GM21360 (cell line): ENCODE data around the gene CAV3.
"Not testable (repeated sequence)": the region's sequence is repeated elsewhere in the genome, so short reads cannot be mapped to it uniquely, and the experiment has no call there.

Experiments used
- ATAC-seq: cut with Tn5 transposase; IDR thresholded peaks from one replicate; pipeline ENCODE4 v1.9.1; 2021; ENCODE audit warnings: mild to moderate bottlenecking, moderate library complexity; ENCODE audit not compliant: unreplicated experiment

Gene CAV3

DNA sequence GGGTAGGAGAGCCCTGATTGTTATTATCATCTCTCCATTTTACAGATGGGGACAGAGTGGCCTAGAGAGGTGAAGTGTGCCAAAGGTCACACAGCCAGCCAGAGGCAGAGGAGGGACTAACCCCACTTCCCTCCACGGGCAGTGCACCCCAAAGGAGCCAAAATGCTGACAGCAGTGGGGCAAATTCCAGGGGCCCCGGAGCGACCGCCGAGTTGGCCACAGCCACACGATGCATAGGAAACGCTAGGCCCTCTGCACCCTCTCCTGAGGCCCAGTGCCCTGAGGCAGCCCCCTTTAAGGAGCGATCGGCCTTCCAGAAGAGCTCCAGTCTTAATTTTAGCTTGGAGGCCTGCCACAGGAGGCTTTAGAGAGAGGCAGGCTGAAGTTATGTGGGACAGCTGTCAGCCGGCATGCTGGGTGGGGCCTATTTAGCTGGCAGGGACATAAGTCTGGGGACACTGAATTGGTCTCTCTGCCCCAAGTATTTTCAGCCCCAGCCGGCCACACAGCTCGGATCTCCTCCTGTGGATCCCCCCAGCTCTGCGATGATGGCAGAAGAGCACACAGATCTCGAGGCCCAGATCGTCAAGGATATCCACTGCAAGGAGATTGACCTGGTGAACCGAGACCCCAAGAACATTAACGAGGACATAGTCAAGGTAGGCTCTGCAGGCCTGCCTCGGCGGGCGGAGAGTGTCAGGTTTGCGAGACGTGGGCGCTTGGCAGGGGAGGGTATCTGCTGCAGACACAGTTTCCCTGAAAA, at the start of gene CAV3:
CAV3 (plus strand) TSS at position 471 of the 763 bp plus-strand sequence; CDS start at position 546, 75 bp downstream.
- ATAC-seq, result no peak

- ATAC-seq, result not testable (repeated sequence)
These were observed 48.6 kb upstream of the CAV3 start for GRCh38 chr3:8684992-8685391.

DNA sequence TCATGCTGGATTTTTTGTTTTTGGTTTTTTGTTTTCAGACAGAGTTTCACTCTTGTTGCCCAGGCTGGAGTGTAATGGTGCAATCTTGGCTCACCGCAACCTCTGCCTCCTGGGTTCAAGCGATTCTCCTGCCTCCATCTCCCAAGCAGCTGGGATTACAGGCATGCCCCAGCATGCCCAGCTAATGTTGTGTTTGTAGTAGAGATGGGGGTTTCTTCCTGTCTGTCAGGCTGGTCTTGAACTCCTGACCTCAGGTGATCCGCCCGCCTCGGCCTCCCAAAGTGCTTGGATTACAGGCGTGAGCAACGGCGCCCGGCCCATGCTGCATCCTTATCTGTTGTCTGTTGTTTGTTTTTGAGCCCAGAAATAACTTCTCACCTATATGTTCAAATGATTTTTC, 42.3 kb upstream of the CAV3 start:
- ATAC-seq, result not testable (repeated sequence)

DNA sequence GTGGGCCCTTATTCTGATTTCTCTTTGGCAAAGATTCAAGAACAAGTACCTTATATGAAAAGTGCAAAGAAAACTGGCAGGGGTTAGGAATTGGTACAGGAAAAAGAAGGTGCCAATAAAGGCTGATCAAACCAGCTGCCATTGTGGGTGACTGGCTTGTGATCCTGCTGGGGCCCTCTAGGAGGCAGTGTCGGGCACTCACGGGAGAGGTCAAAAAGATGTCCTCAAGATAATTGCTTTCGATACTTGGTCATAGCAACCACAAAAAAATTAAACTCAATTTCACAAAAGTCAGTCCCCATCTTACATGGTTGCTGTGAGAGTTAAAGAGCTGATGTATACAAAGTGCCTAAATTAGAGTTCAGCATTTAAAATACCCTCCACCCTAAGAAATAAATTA, 31.0 kb upstream of the CAV3 start:
- ATAC-seq, result no peak

DNA sequence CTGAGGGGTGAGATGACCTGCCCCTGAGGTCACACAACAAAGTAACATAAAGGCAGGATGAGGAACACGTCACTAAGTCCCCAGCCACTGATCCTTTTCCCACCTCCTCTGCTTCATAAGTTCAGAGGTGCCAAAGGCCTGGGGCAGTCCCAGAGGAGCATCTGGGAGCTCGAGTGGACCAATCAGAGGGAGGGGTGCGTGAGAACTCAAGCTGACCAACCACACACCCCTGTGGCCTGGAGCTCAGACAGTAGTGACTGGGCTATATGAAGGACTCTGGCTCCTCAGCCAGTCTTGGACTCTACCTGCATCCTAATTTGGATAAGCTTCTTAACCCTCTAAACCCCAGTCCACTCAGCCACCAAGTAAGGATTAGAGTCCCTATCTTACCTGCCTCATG, 28.0 kb upstream of the CAV3 start:
- no peak for ATAC-seq

- ATAC-seq, result no peak
These were observed 24.3 kb upstream of the CAV3 start for GRCh38 chr3:8709287-8709686.

DNA sequence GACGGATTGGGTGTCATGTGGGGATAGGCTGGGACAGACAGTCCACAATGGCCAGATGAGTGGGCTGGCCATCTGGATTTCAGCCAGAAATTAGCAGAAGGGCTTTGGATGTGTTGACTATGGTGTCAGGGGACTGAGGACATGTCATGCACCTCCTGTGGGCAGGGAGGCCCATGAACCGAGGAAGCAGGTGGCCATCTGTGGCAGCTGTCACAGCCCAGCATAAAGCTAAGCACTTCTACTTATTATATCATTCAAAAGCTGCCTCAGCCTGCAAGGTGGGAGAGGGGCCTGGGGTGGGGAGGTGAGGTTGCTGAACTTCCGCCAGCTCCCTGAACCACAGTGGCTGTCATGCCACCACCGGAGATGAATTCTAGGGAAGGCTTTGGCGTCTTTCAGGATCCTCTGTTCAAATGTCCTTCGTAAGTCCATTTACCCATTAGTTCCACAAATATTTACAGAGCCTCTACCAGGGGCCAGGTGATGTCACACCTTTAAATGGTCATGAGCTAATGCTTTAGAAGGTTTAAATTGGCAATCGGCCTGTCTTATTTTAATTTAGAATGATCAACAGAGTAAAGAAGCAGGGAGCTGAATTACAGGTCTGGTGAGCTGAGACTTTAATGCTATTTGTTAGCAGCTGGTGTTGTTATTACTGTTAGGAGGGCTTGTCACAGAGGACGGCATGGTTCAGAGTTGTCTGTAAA, 23.6 kb upstream of the CAV3 start:
- no peak for ATAC-seq

DNA sequence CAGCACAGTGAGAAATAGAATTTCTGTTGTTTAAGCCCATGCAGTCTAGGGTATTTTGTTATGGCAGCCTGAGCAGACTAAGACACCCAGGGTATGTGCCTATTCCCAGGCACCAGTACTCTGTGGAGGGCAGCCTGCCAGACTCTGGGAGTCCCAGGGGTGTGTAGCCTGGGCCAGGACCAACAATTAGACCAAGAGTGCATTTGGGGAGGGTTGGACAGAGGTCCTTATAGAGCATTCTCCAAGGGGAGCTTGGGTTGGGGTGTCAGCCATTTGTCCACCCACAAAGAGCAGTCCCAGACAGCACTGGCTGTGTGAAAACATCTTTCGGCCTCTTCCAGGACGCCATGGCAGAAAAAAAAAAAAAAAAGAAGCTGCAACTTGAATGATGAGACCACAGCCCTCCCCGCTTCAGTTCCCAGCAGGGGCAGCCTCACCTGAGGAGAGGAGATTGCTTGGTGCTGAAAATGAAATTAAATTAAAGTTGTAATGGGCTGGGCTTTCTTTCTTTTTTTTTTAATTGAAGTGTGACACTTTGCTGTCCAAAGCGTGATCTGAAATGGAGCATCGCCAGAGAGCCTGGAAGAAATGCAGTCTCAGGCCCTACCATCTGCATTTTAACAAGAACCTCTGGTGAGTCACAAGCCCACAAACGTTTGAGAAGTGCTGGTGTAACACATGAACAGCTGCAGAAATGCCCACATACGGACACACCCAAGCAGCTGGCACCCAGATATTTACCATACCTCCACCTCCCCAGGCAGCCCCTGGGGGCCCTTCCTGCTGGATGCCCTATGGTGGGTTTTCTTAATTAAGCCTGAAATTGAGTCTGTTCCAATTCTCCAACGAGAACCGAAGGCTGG, 21.3 kb upstream of the CAV3 start:
- no peak for ATAC-seq

- ATAC-seq, result no peak
These were observed 20.7 kb upstream of the CAV3 start for GRCh38 chr3:8712908-8713255.

DNA sequence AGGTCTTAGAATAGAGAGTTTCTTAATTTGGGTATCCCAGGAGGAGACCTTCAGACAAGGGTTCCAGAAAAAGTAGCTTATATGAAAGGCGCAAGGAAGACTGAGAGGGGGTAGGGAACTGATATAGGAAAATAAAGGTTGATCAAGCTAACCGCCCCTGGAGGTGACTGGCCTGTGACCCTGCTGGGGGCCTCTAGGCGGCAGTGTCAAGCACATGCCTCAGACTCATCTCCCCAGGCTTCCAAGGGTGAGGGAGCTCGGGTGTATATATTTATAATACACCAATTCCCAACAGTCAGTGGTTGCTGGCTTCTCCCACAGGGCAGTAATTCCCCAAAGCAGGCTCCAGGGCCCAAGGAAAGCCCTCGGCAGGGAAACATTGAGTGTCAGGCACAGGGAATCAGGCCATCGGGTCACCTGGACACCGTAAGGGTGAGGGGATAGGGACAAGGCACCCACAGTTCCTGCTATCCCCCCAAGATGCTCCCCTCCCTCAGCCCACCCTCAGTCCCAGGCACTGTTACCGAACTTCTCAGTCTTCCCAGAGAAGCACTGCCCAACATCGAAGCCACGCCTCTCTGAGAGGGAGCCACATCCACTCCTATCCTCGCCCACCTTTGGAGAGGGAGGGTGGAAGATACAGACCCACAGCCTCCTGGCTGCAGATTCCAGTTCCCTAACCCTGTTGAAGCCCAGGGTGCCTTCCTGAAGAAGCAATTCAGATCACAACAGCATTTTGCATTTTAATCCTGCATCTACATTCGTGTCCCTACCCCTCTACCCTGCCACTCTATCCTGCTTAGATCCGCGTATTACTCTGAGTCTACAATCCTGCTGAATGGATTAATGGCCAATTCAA, 19.5 kb upstream of the CAV3 start:
- ATAC-seq, result peak; percentile 82

GRCh38 chr3:8715757-8716156, 17.8 kb upstream of the CAV3 start:
- not testable (repeated sequence) for ATAC-seq

DNA sequence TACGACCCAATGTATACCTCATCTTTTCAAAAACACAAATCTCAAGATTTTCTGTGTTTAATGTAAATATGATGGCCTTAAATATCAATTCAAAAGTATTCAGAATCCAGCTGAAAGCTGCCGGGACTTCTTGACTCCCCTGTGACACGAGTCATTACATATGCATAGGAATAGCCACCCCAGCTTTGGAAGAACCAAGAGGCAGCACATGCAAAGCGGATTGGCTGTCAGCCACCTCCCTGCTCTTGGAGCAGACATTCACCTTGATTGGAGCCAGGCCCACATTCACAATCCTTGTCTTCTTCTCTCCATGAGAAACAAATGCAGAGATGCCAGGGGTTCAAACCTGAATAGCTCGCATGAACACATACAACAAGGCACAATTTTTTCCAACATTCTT, 10.8 kb upstream of the CAV3 start:
- ATAC-seq, result no peak

DNA sequence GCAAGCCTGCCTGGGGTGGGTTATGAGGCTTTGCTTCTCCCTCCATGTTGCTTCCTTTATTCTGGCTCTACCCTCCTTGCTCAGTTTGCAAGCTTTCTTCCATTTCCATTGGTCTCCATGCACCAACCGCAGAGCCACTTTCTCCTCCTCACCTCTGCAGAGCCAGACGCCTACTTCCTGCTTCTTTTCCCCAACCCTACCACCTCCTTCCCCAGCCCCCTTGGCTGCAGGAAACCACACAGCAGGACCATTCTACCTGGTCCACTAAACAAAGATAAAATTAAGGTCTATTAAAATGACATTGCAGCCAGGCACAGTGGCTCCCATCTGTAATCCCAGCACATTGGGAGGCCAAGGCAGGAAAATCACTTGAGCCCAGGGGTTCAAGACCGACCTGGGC, 10.0 kb upstream of the CAV3 start:
- ATAC-seq, result no peak

DNA sequence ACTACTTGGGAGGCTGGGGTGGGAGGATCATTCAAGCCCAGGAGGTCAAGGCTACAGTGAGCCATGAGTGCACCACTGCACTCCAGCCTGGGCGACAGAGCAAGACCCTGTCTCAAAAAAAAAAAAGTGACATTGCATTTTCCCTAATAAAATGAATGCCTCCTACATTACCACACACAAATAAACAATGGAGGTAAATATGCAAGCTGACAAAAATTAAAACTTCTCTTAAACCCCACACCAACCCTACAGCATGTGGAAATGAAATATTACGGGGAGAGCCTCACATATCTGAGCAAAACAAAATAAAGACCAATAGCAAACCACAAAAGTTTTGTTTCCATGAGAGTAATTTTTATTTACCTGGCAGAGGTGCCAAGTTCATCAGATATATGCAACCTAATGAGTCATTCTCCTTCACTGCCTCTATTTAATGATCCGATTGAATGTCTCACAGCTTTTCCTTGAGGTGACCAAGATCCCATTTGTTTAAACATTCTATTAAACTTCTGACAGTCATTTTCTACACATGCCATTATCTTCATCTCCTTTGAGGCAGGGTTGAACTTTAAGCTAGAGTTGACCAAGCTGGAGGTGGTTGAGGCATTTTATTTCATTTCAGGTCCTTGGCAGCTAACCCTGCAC, 9.4 kb upstream of the CAV3 start:
- ATAC-seq, result no peak

DNA sequence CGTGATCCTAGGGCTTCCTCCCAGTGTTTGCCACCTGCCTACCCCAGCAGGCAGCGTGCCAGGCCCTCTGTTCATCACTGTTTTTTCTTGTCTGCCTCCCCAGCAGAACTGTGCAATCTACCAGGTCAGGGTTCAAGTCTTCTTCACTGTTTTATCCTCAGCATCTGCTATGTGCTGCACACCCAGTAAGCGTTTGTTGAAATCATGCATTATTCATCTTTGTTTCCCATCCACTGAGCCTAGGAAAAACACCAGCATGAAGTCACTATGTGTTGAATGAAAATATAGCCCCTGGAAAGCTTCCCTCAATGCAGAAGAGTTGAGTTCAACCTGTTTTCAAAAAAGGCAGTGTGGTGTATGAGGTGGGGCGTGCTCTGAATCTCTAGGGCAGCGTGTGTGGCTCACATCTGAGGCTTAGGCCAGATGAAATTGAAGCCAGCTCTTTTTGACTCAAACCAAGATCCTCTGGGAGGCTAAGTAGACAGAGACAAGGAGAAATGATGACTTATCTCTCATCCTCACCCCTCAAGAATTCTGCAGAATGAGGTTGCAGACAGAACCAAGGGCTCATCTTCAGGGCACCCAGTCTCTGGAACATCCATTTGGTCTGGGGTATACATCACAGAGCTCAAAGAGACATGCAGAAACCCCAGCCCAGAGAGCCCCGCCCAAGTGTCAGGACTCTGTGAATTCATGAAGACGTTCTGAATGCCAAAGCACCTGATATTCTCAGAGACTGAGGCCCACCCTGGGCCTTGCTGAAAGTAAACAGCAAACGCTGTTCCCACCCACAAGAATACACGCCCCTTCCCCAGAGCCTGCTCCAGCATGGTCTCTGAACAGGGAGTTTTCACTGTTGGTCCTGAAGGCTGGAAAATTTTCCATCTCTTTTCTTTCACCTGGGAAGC, 5.7 kb upstream of the CAV3 start:
- ATAC-seq, result no peak

DNA sequence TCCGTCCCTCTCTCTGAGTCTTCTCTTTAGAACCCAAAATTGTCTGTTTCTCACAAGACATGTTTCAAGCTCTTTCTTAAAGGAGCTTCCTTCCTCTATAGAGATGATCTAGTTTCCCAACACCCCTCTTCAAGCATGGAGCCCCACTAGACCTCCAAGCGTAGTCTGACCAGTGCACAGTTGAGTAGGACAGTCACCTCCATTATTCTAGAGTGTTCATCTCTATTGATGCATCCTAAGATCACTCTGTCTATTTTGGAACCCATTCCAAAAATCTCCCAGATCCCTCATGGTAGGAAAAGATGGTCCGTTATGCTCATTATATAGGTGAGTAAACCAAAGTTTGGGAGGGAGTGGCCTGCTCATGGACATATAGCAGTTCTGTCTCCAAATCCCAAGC, 4.1 kb upstream of the CAV3 start:
- ATAC-seq, result no peak

- ATAC-seq, result no peak
These were observed 2.9 kb upstream of the CAV3 start for GRCh38 chr3:8730656-8731055.

- no peak for ATAC-seq
These were observed 1.2 kb upstream of the CAV3 start for GRCh38 chr3:8732413-8732812.
